ENCODE data around the gene NFKBIZ.

- TF ChIP-seq CTCF (IDR thresholded peaks at IDR 0.05; ENCODE audit: insufficient read depth, low read length) (no peak), POLR2AphosphoS5 (IDR thresholded peaks at IDR 0.05; ENCODE audit: low read depth) (no peak), GABPA (IDR thresholded peaks at IDR 0.05; ENCODE audit: low read depth) (no peak), SPI1 (IDR thresholded peaks at IDR 0.05; ENCODE audit: borderline replicate concordance, low read depth) (no peak)
- TF ChIP-seq, protein P1, sequence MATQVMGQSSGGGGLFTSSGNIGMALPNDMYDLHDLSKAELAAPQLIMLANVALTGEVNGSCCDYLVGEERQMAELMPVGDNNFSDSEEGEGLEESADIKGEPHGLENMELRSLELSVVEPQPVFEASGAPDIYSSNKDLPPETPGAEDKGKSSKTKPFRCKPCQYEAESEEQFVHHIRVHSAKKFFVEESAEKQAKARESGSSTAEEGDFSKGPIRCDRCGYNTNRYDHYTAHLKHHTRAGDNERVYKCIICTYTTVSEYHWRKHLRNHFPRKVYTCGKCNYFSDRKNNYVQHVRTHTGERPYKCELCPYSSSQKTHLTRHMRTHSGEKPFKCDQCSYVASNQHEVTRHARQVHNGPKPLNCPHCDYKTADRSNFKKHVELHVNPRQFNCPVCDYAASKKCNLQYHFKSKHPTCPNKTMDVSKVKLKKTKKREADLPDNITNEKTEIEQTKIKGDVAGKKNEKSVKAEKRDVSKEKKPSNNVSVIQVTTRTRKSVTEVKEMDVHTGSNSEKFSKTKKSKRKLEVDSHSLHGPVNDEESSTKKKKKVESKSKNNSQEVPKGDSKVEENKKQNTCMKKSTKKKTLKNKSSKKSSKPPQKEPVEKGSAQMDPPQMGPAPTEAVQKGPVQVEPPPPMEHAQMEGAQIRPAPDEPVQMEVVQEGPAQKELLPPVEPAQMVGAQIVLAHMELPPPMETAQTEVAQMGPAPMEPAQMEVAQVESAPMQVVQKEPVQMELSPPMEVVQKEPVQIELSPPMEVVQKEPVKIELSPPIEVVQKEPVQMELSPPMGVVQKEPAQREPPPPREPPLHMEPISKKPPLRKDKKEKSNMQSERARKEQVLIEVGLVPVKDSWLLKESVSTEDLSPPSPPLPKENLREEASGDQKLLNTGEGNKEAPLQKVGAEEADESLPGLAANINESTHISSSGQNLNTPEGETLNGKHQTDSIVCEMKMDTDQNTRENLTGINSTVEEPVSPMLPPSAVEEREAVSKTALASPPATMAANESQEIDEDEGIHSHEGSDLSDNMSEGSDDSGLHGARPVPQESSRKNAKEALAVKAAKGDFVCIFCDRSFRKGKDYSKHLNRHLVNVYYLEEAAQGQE (IDR thresholded peaks at IDR 0.05; ENCODE audit: insufficient replicate concordance, low read depth): no peak
Measured at GRCh38 chr3:101867996-101868395, 18.7 kb downstream of the NFKBIZ start.
